Measurements from ENCODE around the gene FAM124B. TPM values are rescaled to one million over a fixed set of nuclear protein-coding genes. Genes with fewer than 3 reads are reported as not detected.

The FAM124B gene
- total RNA-seq, 1 experiment from 2014 or later, result not detected

DNA sequence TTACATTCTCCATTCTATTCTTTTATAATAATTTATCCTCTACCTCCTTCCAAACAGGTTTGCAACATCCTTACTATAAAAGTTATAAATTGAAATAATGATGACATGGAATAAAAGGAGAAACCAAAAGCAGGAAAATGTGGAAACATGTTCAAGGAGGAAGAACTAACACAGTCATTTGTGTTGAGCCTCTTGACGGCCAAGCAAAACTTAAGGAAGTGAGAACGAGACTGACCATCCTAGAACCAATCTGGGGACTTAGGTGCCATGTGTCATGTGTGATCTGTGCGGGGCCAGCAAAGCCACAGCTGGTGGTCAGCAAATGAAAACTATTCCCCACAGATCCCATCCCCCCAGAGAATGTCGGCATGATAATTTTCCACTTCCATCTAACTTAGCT lies 25.6 kb upstream of the FAM124B start:
- Mint-ChIP-seq H3K27ac (ENCODE audit: unreplicated experiment) (no peak overlapping the region), H3K4me1 (ENCODE audit: low read depth, unreplicated experiment) (no peaks in the 10 kb centered on the region), H3K27me3 (ENCODE audit: insufficient read depth, unreplicated experiment) (peaks cover 6% of the 10 kb centered on the region), H3K4me3 (ENCODE audit: unreplicated experiment) (no peak overlapping the region), H3K9me3 (ENCODE audit: unreplicated experiment) (peaks cover 16% of the 10 kb centered on the region), H3K36me3 (ENCODE audit: insufficient read depth, unreplicated experiment) (no peaks in the 10 kb centered on the region)
- H3K4me1 ChIP-seq, result no peaks in the 10 kb centered on the region
- ChIA-PET CTCF (no interaction called here), POLR2A (no interaction called here)
- TF ChIP-seq, protein P1, sequence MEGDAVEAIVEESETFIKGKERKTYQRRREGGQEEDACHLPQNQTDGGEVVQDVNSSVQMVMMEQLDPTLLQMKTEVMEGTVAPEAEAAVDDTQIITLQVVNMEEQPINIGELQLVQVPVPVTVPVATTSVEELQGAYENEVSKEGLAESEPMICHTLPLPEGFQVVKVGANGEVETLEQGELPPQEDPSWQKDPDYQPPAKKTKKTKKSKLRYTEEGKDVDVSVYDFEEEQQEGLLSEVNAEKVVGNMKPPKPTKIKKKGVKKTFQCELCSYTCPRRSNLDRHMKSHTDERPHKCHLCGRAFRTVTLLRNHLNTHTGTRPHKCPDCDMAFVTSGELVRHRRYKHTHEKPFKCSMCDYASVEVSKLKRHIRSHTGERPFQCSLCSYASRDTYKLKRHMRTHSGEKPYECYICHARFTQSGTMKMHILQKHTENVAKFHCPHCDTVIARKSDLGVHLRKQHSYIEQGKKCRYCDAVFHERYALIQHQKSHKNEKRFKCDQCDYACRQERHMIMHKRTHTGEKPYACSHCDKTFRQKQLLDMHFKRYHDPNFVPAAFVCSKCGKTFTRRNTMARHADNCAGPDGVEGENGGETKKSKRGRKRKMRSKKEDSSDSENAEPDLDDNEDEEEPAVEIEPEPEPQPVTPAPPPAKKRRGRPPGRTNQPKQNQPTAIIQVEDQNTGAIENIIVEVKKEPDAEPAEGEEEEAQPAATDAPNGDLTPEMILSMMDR (IDR thresholded peaks at IDR 0.05; ENCODE audit: insufficient read depth in 1 of 2, low read depth in 1 of 2, low read length in 1 of 2, severe bottlenecking in 1 of 2, unreplicated experiment in 1 of 2), result no peak
- no TSS peak for BruUV-seq (replicated peaks)
- intact Hi-C loops (cut with micrococcal nuclease; ENCODE audit: unreplicated experiment), result no loop called here
- H3K4me3 ChIP-seq (ENCODE audit: low read depth, low read length), result no peak overlapping the region
- 0 out of 2 replicates have a peak, but pooled peaks cover 4% of the 10 kb centered on the region for H3K9me3 ChIP-seq
- no peaks in the 10 kb centered on the region for H3K36me3 ChIP-seq (ENCODE audit: control insufficient read depth, insufficient read depth, low read length)
- H3K27me3 ChIP-seq (replicated peaks; ENCODE audit: control insufficient read depth, insufficient read depth, low read length), result no peaks in the 10 kb centered on the region
- DNase-seq, result no peak

DNA sequence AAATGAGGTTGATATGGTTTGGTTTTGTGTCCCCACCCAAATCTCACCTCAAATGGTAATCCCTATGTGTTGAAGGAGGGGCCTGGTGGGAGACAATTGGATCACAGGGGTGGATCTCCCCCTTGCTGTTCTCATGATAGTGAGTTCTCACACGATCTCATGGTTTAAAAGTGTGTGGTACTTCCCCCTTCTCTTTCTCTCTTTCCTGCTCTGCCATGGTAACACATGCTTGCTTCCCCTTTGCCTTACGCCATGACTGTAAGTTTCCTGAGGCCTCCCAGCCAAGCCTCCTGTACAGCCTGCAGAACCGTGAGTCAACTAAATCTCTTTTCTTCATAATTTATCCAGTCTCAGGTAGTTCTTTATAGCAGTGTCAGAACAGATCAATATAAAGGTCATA lies 24.7 kb upstream of the FAM124B start:
- no peaks in the 10 kb centered on the region for H3K27me3 ChIP-seq (replicated peaks; ENCODE audit: control insufficient read depth, insufficient read depth, low read length)

GRCh38 chr2:224421065-224421464 lies 19.2 kb upstream of the FAM124B start:
- Mint-ChIP-seq H3K27ac (ENCODE audit: unreplicated experiment) (no peak overlapping the region), H3K36me3 (ENCODE audit: insufficient read depth, unreplicated experiment) (no peaks in the 10 kb centered on the region), H3K4me1 (ENCODE audit: low read depth, unreplicated experiment) (no peaks in the 10 kb centered on the region), H3K9me3 (ENCODE audit: unreplicated experiment) (peaks cover 12% of the 10 kb centered on the region), H3K27me3 (ENCODE audit: insufficient read depth, unreplicated experiment) (peaks cover 6% of the 10 kb centered on the region), H3K4me3 (ENCODE audit: unreplicated experiment) (no peak overlapping the region)
- TF ChIP-seq, protein P1 (IDR thresholded peaks at IDR 0.05; ENCODE audit: insufficient read depth in 1 of 2, low read depth in 1 of 2, low read length in 1 of 2, severe bottlenecking in 1 of 2, unreplicated experiment in 1 of 2), result no peak
- no peak for DNase-seq
- H3K4me1 ChIP-seq, result no peaks in the 10 kb centered on the region
- H3K4me3 ChIP-seq (ENCODE audit: low read depth, low read length), result no peak overlapping the region
- H3K36me3 ChIP-seq (ENCODE audit: control insufficient read depth, insufficient read depth, low read length), result no peaks in the 10 kb centered on the region
- BruUV-seq (replicated peaks), result no TSS peak
- CTCF ChIA-PET, result interaction anchor here (0.6 kb wide), 1 partner anchor 31 kb away, joined by 4 read pairs; no protein-coding TSS in a partner anchor
- no peaks in the 10 kb centered on the region for H3K27me3 ChIP-seq (replicated peaks; ENCODE audit: control insufficient read depth, insufficient read depth, low read length)
- intact Hi-C loops (cut with micrococcal nuclease; ENCODE audit: unreplicated experiment), result no loop called here
- POLR2A ChIA-PET, result no interaction called here
- no peaks in the 10 kb centered on the region for H3K9me3 ChIP-seq

More for the DNA sequence above, 24.7 kb upstream of the FAM124B start:
- Mint-ChIP-seq H3K4me1 (ENCODE audit: low read depth, unreplicated experiment) (no peaks in the 10 kb centered on the region), H3K27me3 (ENCODE audit: insufficient read depth, unreplicated experiment) (peaks cover 6% of the 10 kb centered on the region), H3K27ac (ENCODE audit: unreplicated experiment) (no peak overlapping the region), H3K4me3 (ENCODE audit: unreplicated experiment) (no peak overlapping the region), H3K9me3 (ENCODE audit: unreplicated experiment) (peaks cover 8% of the 10 kb centered on the region), H3K36me3 (ENCODE audit: insufficient read depth, unreplicated experiment) (no peaks in the 10 kb centered on the region)
- Histone ChIP-seq H3K36me3 (ENCODE audit: control insufficient read depth, insufficient read depth, low read length) (no peaks in the 10 kb centered on the region), H3K4me1 (no peaks in the 10 kb centered on the region), H3K9me3 (0 out of 2 replicates have a peak, but pooled peaks cover 4% of the 10 kb centered on the region), H3K4me3 (ENCODE audit: low read depth, low read length) (no peak overlapping the region)
- no peak for DNase-seq
- BruUV-seq (replicated peaks), result no TSS peak
- TF ChIP-seq, protein P1 (IDR thresholded peaks at IDR 0.05; ENCODE audit: insufficient read depth in 1 of 2, low read depth in 1 of 2, low read length in 1 of 2, severe bottlenecking in 1 of 2, unreplicated experiment in 1 of 2), result no peak
- intact Hi-C loops (cut with micrococcal nuclease; ENCODE audit: unreplicated experiment), result no loop called here
- ChIA-PET CTCF (no interaction called here), POLR2A (no interaction called here)
